HL-60 (cell line): ENCODE measurements around the gene SFMBT2.
"Not testable (repeated sequence)": the region's sequence is repeated elsewhere in the genome, so short reads cannot be mapped to it uniquely, and the experiment has no call there.

Experiments used
- DNase-seq, 2 experiments: peaks; one replicate each; pipeline ENCODE4 v3.0.0-alpha.2; 2010 to 2020; ENCODE audit warnings: low read depth in 1 of 2, low spot score in 1 of 2
- H3K27ac ChIP-seq: fragments of 250-450 bp; sonication (Bioruptor Pico); replicated peaks from 2 replicates; pipeline ENCODE4 v1.5.1; 2020; ENCODE audit warnings: mild to moderate bottlenecking, moderate library complexity
- H3K27me3 ChIP-seq: fragments of 250-450 bp; sonication (Bioruptor Pico); 2 replicates; pipeline ENCODE4 v1.5.1; 2021; ENCODE audit warnings: mild to moderate bottlenecking, moderate library complexity; ENCODE audit not compliant: insufficient read depth, poor library complexity, severe bottlenecking
- H3K4me3 ChIP-seq: replicated peaks from 2 replicates; pipeline ENCODE4 v1.5.1; 2011; ENCODE audit warnings: mild to moderate bottlenecking, control low read depth, low read length; ENCODE audit not compliant: insufficient read depth
- GABPA ChIP-seq: IDR thresholded peaks from 2 replicates; pipeline ENCODE4 v1.6.1; 2012; ENCODE audit warnings: low read depth
- POLR2AphosphoS5 ChIP-seq: IDR thresholded peaks from 2 replicates; pipeline ENCODE4 v1.6.1; 2012; ENCODE audit warnings: low read depth
- SPI1 ChIP-seq: IDR thresholded peaks from 2 replicates; pipeline ENCODE4 v1.6.1; 2012; ENCODE audit warnings: low read depth, mild to moderate bottlenecking, borderline replicate concordance
- TF ChIP-seq, protein P1 (sequence below): IDR thresholded peaks from 2 replicates; pipeline ENCODE4 v1.6.1; 2012; ENCODE audit warnings: low read depth; ENCODE audit not compliant: insufficient replicate concordance
- TF ChIP-seq, protein P2 (sequence below): IDR thresholded peaks from one replicate; pipeline ENCODE4 v1.5.1; 2011; ENCODE audit warnings: low read length, control low read depth, inconsistent platforms; ENCODE audit not compliant: insufficient read depth

The SFMBT2 gene

DNA sequence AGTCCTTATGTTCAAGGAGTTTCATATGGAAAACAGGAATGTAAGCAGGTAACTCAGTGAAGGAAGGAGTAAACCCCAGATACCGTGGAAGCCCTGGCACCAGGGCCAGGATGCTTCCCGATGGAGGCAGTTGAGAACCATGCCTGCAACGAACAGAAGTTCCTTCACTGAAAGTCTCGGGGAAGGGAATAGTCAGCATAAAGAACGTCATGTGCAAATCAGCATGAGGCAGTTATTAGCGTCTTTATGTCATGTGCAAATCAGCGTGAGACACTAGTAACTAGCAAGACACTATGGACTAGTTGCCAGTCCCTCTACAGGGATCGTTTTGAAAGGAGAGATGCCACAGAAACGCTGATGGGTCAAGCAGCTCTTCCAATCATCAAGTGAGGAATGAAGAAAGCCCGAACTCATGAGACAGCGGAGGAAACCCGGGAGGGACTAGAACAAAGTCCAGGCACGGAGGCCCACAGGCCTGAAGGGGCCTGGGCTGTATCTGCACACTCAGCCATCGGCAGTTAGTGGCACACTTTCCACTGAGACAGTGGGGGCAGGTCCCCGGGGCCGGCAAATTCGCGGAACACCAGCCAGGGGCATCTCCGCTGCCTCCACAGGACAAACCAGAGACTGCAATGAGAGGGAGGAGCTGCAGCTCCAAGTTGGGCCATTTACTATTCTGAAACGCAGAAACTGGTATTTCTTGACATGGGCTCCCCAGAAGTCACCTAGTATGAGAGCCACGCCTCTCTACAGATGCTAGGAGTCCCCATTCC is 109.6 kb downstream of the SFMBT2 start:
- no peak overlapping the region for H3K27ac ChIP-seq
- no peaks in the 10 kb centered on the region for H3K27me3 ChIP-seq
- H3K4me3 ChIP-seq, result no peak overlapping the region
- TF ChIP-seq, protein P1, sequence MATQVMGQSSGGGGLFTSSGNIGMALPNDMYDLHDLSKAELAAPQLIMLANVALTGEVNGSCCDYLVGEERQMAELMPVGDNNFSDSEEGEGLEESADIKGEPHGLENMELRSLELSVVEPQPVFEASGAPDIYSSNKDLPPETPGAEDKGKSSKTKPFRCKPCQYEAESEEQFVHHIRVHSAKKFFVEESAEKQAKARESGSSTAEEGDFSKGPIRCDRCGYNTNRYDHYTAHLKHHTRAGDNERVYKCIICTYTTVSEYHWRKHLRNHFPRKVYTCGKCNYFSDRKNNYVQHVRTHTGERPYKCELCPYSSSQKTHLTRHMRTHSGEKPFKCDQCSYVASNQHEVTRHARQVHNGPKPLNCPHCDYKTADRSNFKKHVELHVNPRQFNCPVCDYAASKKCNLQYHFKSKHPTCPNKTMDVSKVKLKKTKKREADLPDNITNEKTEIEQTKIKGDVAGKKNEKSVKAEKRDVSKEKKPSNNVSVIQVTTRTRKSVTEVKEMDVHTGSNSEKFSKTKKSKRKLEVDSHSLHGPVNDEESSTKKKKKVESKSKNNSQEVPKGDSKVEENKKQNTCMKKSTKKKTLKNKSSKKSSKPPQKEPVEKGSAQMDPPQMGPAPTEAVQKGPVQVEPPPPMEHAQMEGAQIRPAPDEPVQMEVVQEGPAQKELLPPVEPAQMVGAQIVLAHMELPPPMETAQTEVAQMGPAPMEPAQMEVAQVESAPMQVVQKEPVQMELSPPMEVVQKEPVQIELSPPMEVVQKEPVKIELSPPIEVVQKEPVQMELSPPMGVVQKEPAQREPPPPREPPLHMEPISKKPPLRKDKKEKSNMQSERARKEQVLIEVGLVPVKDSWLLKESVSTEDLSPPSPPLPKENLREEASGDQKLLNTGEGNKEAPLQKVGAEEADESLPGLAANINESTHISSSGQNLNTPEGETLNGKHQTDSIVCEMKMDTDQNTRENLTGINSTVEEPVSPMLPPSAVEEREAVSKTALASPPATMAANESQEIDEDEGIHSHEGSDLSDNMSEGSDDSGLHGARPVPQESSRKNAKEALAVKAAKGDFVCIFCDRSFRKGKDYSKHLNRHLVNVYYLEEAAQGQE, result no peak
- no peak for TF ChIP-seq POLR2AphosphoS5
- TF ChIP-seq, protein P2, sequence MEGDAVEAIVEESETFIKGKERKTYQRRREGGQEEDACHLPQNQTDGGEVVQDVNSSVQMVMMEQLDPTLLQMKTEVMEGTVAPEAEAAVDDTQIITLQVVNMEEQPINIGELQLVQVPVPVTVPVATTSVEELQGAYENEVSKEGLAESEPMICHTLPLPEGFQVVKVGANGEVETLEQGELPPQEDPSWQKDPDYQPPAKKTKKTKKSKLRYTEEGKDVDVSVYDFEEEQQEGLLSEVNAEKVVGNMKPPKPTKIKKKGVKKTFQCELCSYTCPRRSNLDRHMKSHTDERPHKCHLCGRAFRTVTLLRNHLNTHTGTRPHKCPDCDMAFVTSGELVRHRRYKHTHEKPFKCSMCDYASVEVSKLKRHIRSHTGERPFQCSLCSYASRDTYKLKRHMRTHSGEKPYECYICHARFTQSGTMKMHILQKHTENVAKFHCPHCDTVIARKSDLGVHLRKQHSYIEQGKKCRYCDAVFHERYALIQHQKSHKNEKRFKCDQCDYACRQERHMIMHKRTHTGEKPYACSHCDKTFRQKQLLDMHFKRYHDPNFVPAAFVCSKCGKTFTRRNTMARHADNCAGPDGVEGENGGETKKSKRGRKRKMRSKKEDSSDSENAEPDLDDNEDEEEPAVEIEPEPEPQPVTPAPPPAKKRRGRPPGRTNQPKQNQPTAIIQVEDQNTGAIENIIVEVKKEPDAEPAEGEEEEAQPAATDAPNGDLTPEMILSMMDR, result no peak
- TF ChIP-seq GABPA, result no peak
- no peak for TF ChIP-seq SPI1
- DNase-seq, result no peak

DNA sequence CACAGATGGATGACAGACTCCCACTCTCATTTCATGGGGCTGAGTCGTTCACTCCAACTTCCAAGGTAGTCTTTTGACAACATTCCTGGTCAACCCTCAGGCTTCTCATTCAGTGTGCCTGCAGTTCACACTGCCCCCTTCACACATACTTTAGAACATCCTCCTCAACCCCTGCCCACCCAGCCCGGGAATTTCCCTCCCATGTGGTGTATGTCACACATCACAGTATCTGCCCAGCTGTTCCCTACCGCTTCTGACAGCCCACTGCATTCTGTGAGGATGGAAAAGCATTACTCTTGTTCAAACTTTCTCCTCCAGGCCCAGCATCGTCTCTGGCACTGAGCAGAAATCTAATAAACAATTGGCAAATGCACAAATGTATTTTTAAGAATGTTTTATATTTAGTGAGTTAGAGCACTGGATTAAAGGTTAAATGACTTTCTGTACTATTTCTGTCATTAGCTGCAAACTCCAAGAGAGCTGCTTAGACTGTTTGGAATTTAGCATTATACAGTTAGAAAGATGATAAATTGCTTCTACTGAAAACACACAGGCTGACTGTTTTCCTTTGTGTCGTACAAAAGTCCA is 110.4 kb downstream of the SFMBT2 start:
- H3K27ac ChIP-seq, result no peak overlapping the region
- H3K4me3 ChIP-seq, result no peak overlapping the region
- DNase-seq, result no peak
- no peaks in the 10 kb centered on the region for H3K27me3 ChIP-seq
- TF ChIP-seq SPI1 (no peak), POLR2AphosphoS5 (no peak), GABPA (no peak)
- TF ChIP-seq, protein P1, result no peak
- TF ChIP-seq, protein P2, result no peak

DNA sequence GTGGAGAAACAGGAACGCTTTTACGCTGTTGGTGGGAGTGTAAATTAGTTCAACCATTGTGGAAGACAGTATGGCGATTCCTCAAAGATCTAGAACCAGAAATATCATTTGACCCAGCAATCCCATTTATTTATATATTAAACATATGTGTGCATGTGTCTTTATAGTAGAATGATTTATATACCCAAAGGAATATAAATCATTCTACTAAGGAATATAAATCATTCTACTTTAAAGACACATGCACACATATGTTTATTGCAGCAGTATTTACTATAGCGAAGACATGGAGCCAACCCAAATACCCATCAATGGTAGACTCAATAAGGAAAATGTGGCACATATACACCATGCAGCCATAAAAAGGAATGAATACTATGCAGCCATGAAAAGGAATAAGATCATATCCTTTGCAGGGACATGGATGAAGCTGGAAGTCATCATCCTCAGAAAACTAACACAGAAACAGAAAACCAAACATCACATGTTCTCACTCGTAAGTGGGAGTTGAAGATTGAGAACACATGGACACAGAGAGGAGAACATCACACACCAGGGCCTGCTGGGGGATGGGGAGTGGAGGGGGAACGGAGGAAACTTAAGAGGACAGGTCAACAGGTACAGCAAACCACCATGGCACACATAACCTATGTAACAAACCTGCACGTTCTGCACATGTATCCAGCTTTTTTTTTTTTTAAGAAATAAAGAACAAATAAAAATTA is 111.1 kb downstream of the SFMBT2 start:
- DNase-seq, H3K27ac ChIP-seq, H3K27me3 ChIP-seq, H3K4me3 ChIP-seq: not testable (repeated sequence)

DNA sequence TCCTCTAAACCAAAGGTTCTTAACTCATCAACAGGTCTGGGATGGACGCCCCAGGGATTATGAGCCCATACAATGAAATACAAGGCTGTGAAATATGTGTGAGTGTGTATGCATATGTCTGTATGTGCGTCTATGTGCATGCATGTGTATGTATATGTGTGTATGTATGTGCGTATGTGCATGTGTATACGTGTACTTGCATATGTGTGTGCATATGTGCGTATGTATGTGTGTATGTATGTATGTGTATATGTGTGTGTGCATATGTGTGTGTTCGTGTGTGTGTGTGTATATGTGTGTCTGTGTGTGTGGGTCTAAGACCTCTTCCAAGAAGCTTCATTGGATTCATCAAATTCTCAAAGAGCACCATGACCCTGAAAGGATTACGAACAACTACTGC is 112.3 kb downstream of the SFMBT2 start:
- DNase-seq, result no peak
- H3K27me3 ChIP-seq, result no peaks in the 10 kb centered on the region
- no peak overlapping the region for H3K4me3 ChIP-seq
- H3K27ac ChIP-seq, result no peak overlapping the region
- TF ChIP-seq, protein P2, result no peak
- TF ChIP-seq SPI1 (no peak), POLR2AphosphoS5 (no peak), GABPA (no peak)
- TF ChIP-seq, protein P1, result no peak
